ENCODE data around the gene LCNL1. TPM values are rescaled to one million over a fixed set of nuclear protein-coding genes. Genes with fewer than 3 reads are reported as not detected.

Gene LCNL1
- total RNA-seq, 2 donors from 2014 or later = 0.41 to 22.5 TPM

- no peak for DNase-seq (ENCODE audit: low spot score)
- intact Hi-C loops (cut with DNase I) = loop anchor here (5.0 kb wide), 1 partner anchor 82 kb away; the partner anchor contains the start of gene FUT7
- peak overlapping the region; percentile 58 to 61 for H3K4me3 ChIP-seq
Observed at GRCh38 chr9:136950656-136951276, 32.0 kb upstream of the LCNL1 start.

DNA sequence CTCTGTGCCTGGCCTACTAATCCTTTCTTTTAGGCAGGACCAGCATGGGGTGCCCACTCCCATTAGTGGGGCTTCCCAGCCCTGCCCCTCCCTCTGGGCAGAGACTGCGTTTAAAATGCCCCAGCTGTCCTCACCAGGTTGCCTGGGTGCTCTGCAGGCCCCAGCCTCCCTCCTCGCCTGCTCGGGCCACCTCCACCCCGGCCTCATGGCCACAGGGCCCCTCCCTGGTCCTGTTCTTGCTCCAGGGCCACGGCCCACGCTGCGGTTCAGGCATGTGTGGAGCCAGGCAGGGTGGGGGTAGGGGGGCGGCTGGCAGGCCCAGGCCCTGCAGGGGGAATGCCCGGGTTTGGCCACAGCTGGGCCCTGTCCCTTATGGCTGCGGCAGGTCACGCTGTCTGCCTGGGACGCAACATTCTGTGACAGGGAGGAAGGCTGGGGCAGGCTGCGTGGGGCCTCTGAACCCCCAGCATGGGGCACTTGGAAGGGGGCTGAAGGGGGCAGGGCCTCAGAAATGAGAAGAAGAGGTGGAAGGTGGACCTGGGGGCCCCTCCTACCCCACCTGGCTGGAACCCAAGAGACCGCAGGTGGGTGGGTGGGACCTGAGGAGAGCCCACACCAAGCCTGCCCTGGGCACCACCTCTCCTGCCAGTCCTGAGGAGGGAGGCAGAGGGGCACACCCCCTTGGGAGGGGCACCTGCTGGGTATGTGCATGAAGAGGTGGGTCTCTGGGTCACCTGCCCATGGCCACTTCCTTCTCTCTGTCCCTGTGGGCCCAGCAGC is 31.1 kb upstream of the LCNL1 start, which contains the start of gene LCN12:
TSS of gene LCN12 (plus strand) at position 733 of the 780 bp plus-strand sequence. CDS start 55 bp downstream, outside the sequence.
- H3K27ac ChIP-seq = peak within 1 kb of the TSS in 1 of 2 donors; percentile 83
- WGBS = 76% methylated on average over 14 of the region's 14 CpGs
- H3K27me3 ChIP-seq (replicated peaks; ENCODE audit: insufficient read depth) = no peaks in the 10 kb centered on the region
- H3K36me3 ChIP-seq = no peaks in the 10 kb centered on the region
- H3K4me3 ChIP-seq = no peak within 1 kb of the TSS
- no peaks in the 10 kb centered on the region for H3K4me1 ChIP-seq (replicated peaks)
- intact Hi-C loops (cut with DNase I) = loop anchor here (5.0 kb wide), 1 partner anchor 81 kb away; the partner anchor contains the start of gene FUT7
- DNase-seq (ENCODE audit: low spot score) = no peak
- no peaks in the 10 kb centered on the region for H3K9me3 ChIP-seq
- TF ChIP-seq CTCF (IDR thresholded peaks at IDR 0.05) = no peak
- no peak for TF ChIP-seq POLR2A (IDR thresholded peaks at IDR 0.05)
- TF ChIP-seq POLR2AphosphoS5 (IDR thresholded peaks at IDR 0.05) = no peak

More at GRCh38 chr9:136950656-136951276, 32.0 kb upstream of the LCNL1 start:
- WGBS = 35% methylated on average over 9 of the region's 9 CpGs
- no peaks in the 10 kb centered on the region for H3K4me1 ChIP-seq (replicated peaks)
- H3K27ac ChIP-seq = peak overlapping the region; percentile 83 to 86
- TF ChIP-seq POLR2A (IDR thresholded peaks at IDR 0.05) (no peak), POLR2AphosphoS5 (IDR thresholded peaks at IDR 0.05) (no peak)
- H3K36me3 ChIP-seq = no peaks in the 10 kb centered on the region
- no peaks in the 10 kb centered on the region for H3K9me3 ChIP-seq
- no peaks in the 10 kb centered on the region for H3K27me3 ChIP-seq (replicated peaks; ENCODE audit: insufficient read depth)

DNA sequence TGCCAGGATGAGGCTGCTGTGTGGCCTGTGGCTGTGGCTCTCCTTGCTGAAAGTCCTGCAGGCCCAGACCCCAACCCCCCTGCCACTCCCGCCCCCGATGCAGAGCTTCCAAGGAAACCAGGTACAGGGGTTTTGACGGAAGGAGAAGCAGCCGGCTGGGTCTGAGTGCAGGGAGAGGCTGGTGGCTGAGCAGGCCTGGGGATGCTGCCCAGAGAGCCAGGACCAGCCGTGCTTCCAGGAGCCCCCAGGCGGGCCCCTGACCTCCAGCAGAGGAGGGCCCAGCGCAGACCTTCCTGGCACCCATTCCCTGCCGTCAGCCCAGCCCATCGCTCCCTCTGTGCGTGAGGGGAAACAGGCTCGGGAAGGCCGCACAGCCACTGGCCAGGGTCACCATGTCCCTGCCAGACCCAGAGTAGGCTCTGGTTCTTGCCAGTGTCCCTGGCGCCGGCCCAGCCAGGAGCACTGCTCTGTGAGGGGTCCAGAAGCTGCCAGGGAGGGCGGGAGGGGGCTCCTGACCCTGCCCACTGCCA is 30.4 kb upstream of the LCNL1 start:
- Histone ChIP-seq H3K27me3 (replicated peaks; ENCODE audit: insufficient read depth) (no peaks in the 10 kb centered on the region), H3K4me1 (replicated peaks) (no peaks in the 10 kb centered on the region), H3K27ac (no peak overlapping the region), H3K4me3 (no peak overlapping the region), H3K9me3 (no peaks in the 10 kb centered on the region), H3K36me3 (no peaks in the 10 kb centered on the region)
- intact Hi-C loops (cut with DNase I) = loop anchor here (5.0 kb wide), 1 partner anchor 80 kb away; the partner anchor contains the start of gene FUT7
- DNase-seq (ENCODE audit: low spot score) = no peak
- WGBS = 37% methylated on average over 7 of the region's 15 CpGs
- no peak for TF ChIP-seq CTCF (IDR thresholded peaks at IDR 0.05)
- no peak for TF ChIP-seq POLR2AphosphoS5 (IDR thresholded peaks at IDR 0.05)
- TF ChIP-seq POLR2A (IDR thresholded peaks at IDR 0.05) = no peak

DNA sequence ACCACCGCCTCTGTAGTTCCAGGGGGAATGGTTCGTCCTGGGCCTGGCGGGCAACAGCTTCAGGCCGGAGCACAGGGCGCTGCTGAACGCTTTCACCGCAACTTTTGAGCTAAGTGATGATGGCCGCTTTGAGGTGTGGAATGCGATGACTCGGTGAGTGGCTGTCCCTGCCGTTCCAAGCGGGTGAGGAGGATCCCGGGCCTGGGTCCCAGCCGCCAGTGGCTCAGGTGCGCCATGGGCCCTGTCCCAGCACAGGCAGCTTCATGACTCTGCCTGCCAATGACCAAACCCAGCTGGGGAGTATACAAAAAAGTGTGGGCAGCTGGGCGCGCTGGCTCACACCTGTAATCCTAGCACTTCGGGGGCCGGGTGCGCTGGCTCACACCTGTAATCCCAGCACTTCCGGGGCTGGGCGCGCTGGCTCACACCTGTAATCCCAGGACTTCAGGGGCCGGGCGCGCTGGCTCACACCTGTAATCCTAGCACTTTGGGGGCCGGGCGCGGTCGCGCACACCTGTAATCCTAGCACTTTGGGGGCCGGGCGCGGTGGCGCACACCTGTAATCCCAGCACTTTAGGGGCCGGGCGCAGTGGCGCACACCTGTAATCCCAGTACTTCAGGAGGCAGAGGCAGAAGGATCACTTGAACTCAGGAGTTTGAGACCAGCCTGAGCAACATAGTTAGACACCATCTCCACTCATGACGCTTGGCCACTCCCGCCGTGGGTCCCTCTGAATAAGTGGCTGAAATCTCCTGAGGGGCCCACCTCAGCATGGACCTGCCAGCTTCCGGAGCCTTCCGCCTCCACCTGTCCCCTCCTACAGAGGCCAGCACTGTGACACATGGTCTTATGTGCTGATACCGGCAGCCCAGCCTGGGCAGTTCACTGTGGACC is 29.7 kb upstream of the LCNL1 start:
- Histone ChIP-seq H3K9me3 (no peaks in the 10 kb centered on the region), H3K36me3 (no peaks in the 10 kb centered on the region), H3K27ac (no peak overlapping the region), H3K4me3 (no peak overlapping the region), H3K4me1 (replicated peaks) (no peaks in the 10 kb centered on the region), H3K27me3 (replicated peaks; ENCODE audit: insufficient read depth) (no peaks in the 10 kb centered on the region)
- intact Hi-C loops (cut with DNase I) = loop anchor here (5.0 kb wide), 1 partner anchor 79 kb away; the partner anchor contains the start of gene FUT7
- DNase-seq (ENCODE audit: low spot score) = no peak
- TF ChIP-seq CTCF (IDR thresholded peaks at IDR 0.05) = no peak
- TF ChIP-seq POLR2AphosphoS5 (IDR thresholded peaks at IDR 0.05) = no peak
- TF ChIP-seq POLR2A (IDR thresholded peaks at IDR 0.05) = no peak
- 90% methylated on average over 36 of the region's 44 CpGs for WGBS

All from prostate gland (tissue), 2 donors.